ENCODE data around the gene CDH22. TPM values are rescaled to one million over a fixed set of nuclear protein-coding genes. Genes with fewer than 3 reads are reported as not detected.

The CDH22 gene
- total RNA-seq, 1 donor from 2014 or later, result not detected

DNA sequence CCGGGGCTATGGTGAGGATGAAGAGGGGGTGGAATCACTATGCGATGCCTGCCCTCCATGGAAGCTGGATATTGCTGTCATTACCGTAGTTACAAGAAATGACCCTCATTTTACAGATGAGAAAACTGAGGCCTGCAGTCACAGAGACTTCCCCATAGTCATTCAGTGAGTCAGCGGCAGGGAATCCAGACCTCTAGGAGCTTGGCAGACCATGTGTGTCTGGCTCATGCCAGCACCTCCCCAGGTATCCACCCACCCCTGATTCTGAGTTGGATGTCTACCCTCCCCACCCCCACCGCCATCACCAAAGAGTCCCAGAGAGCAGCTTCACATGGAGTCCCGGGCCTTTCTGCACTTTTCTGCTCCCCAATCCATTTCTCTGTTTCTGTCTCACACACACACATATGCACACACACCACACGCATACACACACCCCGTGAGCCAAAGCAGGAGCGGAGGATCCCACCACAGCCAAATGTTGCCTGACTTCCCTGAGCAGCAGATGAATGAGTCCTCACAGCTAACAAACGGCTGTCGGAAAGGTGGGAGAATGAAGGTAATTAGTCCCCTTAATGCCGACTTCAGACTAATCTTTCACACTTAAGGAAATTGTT lies 24.8 kb downstream of the CDH22 start:
- H3K4me1 ChIP-seq, result no peaks in the 10 kb centered on the region
- no peak overlapping the region for H3K27ac ChIP-seq
- DNase-seq (ENCODE audit: low spot score in 2 of 2), result no peak
- H3K4me3 ChIP-seq, result no peak overlapping the region
- no peaks in the 10 kb centered on the region for H3K36me3 ChIP-seq
- no peaks in the 10 kb centered on the region for H3K9me3 ChIP-seq
- H3K27me3 ChIP-seq, result no peaks in the 10 kb centered on the region
- intact Hi-C loops (cut with DNase I), result no loop called here
- no peak for TF ChIP-seq CTCF (IDR thresholded peaks at IDR 0.05)

- Histone ChIP-seq H3K27ac (no peak overlapping the region), H3K4me1 (no peaks in the 10 kb centered on the region), H3K4me3 (no peak overlapping the region), H3K27me3 (no peaks in the 10 kb centered on the region), H3K9me3 (no peaks in the 10 kb centered on the region), H3K36me3 (no peaks in the 10 kb centered on the region)
- no peak for DNase-seq (ENCODE audit: low spot score in 2 of 2)
- intact Hi-C loops (cut with DNase I), result no loop called here
- TF ChIP-seq CTCF (IDR thresholded peaks at IDR 0.05), result no peak
Observed at GRCh38 chr20:46282669-46283068, 25.6 kb downstream of the CDH22 start.

GRCh38 chr20:46279103-46279502 lies 29.2 kb downstream of the CDH22 start:
- intact Hi-C loops (cut with DNase I), result no loop called here

DNA sequence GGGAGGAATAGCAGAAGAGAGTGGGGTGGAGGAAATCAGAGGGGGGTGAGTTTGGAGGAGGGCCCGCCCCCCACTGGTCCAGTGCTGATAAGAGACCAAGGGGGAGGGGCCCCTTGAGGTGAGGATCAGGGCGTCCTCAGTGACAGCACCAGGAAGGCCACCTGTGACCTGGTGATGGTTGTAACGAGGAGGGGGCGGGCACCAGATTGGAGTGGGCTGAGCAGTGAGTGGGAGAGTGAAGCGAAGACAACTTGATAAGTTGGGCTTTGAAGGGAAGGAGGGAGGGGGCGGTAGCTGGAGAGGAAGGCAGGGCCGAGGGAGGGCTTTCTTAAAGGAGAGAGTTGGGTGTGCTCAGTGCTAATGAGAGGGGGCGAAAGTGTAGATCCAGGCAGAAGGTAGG lies 30.7 kb downstream of the CDH22 start:
- Histone ChIP-seq H3K9me3 (no peaks in the 10 kb centered on the region), H3K36me3 (no peaks in the 10 kb centered on the region), H3K27me3 (no peaks in the 10 kb centered on the region), H3K4me3 (no peak overlapping the region), H3K27ac (no peak overlapping the region), H3K4me1 (no peaks in the 10 kb centered on the region)
- no peak for TF ChIP-seq CTCF (IDR thresholded peaks at IDR 0.05)
- no peak for DNase-seq (ENCODE audit: low spot score in 2 of 2)
- intact Hi-C loops (cut with DNase I), result no loop called here

More at GRCh38 chr20:46279103-46279502, 29.2 kb downstream of the CDH22 start:
- DNase-seq (ENCODE audit: low spot score in 2 of 2), result no peak
- Histone ChIP-seq H3K27me3 (no peaks in the 10 kb centered on the region), H3K36me3 (no peaks in the 10 kb centered on the region), H3K27ac (no peak overlapping the region), H3K4me3 (no peak overlapping the region), H3K9me3 (no peaks in the 10 kb centered on the region), H3K4me1 (no peaks in the 10 kb centered on the region)
- TF ChIP-seq CTCF (IDR thresholded peaks at IDR 0.05), result no peak

- H3K27ac ChIP-seq, result no peak overlapping the region
- no peaks in the 10 kb centered on the region for H3K36me3 ChIP-seq
- TF ChIP-seq CTCF (IDR thresholded peaks at IDR 0.05), result no peak
- H3K27me3 ChIP-seq, result no peaks in the 10 kb centered on the region
- no peaks in the 10 kb centered on the region for H3K9me3 ChIP-seq
- intact Hi-C loops (cut with DNase I), result no loop called here
- DNase-seq (ENCODE audit: low spot score in 2 of 2), result no peak
- no peaks in the 10 kb centered on the region for H3K4me1 ChIP-seq
- no peak overlapping the region for H3K4me3 ChIP-seq
Observed at GRCh38 chr20:46276531-46276930, 31.8 kb downstream of the CDH22 start.

- H3K27me3 ChIP-seq, result no peaks in the 10 kb centered on the region
- no peak for TF ChIP-seq CTCF (IDR thresholded peaks at IDR 0.05)
- no peaks in the 10 kb centered on the region for H3K4me1 ChIP-seq
- H3K27ac ChIP-seq, result no peak overlapping the region
- DNase-seq (ENCODE audit: low spot score in 2 of 2), result no peak
- intact Hi-C loops (cut with DNase I), result no loop called here
- no peak overlapping the region for H3K4me3 ChIP-seq
- no peaks in the 10 kb centered on the region for H3K36me3 ChIP-seq
- no peaks in the 10 kb centered on the region for H3K9me3 ChIP-seq
Observed at GRCh38 chr20:46275091-46275490, 33.2 kb downstream of the CDH22 start.

Measured in ascending aorta (tissue), 2 donors.